ENCODE results near the gene EYA2.

EYA2 gene

GRCh38 chr20:47122560-47122959 lies 227.9 kb downstream of the EYA2 start:
- no peak for DNase-seq

DNA sequence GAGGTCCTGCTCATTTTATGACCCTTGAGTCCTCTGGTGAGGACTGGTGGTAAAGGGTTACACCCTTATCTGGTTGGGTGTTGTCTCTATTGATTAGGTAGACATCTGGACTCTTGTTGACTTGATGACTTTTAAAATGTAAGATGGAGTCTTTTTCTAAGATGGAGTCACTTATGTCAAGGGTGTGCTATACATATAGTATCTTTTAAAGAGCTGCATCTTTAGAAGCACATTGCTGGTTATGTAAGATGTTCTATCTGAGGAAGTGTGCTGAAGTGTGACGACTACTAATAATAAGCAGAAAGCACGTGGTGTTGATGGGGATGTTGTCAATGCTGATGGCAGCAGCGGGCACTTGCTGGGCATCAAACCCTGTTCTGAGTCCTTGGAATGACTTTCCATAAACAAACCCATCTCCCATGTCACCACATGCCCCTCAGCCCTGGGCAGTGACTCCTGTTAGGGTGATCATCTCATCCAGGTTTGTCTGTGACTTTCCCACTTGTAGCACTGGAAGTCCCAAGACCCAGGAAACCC lies 229.6 kb downstream of the EYA2 start:
- no peak for DNase-seq

GRCh38 chr20:47125508-47125757 lies 230.8 kb downstream of the EYA2 start:
- no peak for DNase-seq

DNA sequence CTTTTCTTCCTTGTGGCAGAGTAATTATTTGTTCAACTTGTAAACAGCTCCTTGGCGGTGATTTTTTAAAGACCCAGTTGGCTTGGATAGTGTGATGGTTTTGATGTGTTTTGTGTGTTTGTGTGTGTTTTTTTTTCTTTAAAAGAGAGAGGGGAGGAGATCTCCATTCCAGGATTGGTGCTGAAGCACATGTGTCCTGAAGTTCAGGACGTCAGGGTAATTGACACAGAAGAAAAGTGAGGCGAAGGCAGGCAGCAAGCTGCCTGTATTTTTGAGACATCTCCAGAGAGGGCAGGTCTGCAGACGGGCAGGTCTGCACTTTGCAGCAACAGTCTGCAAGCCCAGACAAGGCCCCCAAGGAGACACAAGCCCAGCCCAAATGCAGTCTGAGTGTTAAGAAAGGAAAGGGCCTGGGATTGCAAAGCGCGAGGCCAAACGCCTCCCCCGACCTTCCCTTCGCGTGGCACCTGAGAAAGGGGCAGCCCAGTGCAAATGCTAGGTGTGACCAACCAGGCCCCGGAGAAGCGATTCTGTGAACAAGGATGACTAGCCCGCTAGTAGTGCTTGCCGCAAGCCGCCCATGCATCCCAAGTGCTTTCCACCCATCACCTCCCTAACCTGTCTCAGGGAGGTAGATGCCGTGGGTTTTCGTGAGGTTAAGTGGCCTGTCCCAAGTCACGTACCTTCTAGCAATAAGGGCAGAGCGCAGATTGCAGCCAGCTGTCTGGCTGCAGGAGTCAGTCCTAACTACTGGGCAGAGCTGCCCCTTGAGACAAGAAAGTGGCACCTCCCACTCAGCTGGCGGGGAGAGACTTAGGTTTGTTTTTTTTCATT lies 231.3 kb downstream of the EYA2 start:
- no peak for DNase-seq

DNA sequence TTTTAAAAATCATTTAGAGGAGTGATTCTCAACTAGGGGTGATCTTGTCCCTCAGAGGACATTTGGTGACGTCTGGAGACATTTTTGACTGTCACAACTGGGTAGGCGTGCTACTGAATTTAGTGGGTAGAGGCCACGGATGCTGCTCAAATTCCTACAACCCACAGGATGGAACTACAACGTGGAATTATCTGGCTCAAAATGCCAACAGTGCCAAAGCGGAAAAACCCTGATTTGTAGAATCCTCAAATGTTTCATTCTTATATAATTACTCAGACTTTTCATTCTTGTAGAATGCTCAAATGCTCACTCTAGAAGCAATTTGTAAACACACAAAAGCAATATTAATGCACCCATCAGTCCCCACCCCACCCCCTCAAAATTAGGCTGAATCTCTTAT lies 232.1 kb downstream of the EYA2 start:
- DNase-seq: no peak

GRCh38 chr20:47127546-47127945 lies 232.9 kb downstream of the EYA2 start:
- no peak for DNase-seq

- DNase-seq: no peak
Observed at GRCh38 chr20:47127999-47128398, 233.4 kb downstream of the EYA2 start.

- no peak for DNase-seq
Observed at GRCh38 chr20:47129306-47129705, 234.7 kb downstream of the EYA2 start.

DNA sequence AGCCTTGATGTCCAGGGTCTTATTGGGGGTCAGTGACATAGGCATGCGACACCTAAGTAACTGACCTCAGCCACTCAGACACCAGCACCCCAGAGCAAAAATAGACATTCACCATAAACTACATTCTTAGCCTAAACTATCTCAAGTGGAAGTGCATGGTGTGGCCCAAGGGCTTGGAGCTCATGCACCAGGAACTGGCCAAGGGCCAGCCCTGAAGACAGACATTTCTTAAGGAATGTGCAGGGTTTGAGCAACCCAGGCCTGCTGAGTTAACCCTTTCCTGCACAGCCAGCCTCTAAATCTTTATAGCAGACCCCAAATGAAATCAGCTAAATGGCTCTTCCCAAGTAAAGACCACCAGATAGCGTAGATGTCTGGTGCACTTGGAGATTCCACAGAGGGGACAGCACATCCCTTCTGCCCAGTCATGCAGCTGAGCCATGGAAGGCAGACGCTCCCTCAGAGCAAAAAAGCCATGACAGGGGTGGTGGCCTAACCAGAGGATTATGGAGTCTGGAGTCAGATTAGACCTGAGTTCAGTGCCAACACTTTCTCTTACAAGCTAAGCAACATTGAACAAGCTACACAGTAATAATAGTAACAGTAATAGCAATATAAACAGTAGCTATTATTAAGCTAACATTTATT lies 239.3 kb downstream of the EYA2 start:
- DNase-seq: no peak

- no peak for DNase-seq
Observed at GRCh38 chr20:47136782-47137181, 242.1 kb downstream of the EYA2 start.

- no peak for DNase-seq
Observed at GRCh38 chr20:47137231-47137870, 242.7 kb downstream of the EYA2 start.

GRCh38 chr20:47139934-47140535 lies 245.4 kb downstream of the EYA2 start:
- DNase-seq: no peak

DNA sequence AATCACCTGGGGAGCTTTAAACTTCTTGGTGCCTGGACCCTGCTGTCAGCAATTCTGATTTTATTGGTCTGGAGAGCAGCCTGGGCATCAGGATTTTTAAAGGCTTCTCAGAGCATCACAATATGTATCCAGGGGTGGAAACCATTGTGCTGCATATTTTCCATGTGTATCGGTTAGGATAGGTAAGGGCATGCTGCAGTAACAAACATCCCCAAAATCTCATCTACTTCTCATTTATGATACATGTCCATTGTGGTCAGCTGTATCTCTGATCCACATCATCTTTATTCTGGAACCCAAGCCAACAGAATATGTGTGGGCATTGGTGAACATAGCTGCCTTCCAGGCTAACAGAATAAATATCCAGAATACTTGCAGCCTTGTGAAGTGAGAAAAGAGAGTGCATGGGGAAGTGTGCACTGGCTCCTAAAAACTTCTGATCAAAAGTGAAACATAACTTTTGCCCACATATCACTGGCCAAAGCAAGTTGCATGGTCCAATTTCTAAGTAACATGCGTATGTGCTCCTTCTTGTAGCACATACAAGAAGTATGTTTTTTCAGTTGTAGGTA lies 246.8 kb downstream of the EYA2 start:
- no peak for DNase-seq

GRCh38 chr20:47141941-47142773 lies 247.5 kb downstream of the EYA2 start:
- no peak for DNase-seq

DNA sequence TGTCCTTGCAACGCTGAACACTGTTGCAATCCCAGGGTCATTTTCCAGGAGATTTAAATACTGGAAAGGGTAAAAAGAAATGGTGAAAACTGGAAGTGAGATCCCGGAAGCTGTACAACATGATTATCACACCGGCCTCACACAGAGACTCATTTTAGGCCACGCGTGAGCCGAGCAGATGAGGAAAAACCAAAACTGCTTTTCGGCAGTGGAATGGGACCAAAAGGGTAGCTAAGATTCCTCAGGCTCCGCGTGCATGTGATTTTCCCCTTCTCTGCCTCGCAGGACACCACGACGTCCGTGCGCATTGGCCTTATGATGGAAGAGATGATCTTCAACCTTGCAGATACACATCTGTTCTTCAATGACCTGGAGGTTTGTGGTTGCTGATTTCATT lies 248.1 kb downstream of the EYA2 start:
- no peak for DNase-seq

DNA sequence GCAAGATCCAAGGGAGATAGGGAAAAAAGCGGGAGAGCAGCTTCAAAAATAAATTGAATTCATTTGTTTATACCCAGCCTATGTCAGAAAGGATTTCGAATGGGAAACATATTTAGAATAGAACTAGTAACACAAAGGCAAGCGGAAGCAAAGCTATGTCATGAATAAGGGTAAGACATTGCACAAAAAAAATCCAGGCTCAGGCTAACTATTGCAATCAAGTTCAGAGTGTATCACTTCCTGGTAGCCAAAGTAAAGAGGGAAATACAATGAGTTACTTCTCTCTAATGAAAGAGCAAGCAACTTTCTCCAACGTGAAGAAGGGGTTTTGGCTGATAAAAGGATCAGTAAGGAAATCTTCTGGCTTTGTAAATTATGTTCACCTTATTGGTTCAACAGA lies 249.0 kb downstream of the EYA2 start:
- no peak for DNase-seq

DNA sequence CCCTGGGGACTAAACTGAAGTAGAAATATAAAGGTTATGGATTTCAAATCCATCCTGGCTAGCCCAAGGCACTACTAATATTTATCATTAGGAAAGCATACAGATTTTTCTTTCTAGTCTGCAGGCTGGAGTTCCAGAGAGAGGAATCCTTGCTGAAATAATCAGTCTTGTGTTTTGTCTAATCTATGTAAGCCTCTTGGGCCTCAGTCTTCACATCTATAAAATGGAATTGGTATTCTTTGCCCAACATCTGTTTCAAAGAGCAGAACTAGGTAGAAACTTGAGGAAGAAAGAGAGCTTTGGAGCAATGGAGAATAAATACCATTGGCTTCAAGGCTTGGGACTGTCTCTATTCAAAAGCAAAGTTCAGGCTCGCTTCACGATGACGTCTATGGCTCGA lies 249.8 kb downstream of the EYA2 start:
- no peak for DNase-seq

GRCh38 chr20:47146686-47147085 lies 252.0 kb downstream of the EYA2 start:
- DNase-seq: no peak

GRCh38 chr20:47148059-47148458 lies 253.4 kb downstream of the EYA2 start:
- no peak for DNase-seq

DNA sequence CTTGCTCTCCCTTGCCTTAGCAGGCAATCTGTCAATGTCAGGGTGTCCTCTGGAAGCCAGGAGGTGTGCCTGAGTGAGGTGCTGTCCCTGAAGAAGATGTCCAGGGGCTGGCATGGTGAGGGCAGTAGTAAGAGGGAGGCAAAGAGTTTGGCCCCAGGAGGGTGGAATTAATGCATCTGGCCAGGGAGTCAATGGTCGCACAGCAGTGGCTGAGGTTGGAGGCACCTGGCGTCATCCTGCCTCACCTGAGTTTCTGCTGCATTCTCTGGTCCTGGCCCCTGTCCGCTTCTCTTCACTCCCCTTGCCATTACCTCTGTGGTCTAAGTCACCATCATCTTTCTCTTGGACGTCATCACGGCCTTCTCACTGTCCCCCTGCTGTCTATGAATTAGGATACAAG lies 255.3 kb downstream of the EYA2 start:
- no peak for DNase-seq

DNA sequence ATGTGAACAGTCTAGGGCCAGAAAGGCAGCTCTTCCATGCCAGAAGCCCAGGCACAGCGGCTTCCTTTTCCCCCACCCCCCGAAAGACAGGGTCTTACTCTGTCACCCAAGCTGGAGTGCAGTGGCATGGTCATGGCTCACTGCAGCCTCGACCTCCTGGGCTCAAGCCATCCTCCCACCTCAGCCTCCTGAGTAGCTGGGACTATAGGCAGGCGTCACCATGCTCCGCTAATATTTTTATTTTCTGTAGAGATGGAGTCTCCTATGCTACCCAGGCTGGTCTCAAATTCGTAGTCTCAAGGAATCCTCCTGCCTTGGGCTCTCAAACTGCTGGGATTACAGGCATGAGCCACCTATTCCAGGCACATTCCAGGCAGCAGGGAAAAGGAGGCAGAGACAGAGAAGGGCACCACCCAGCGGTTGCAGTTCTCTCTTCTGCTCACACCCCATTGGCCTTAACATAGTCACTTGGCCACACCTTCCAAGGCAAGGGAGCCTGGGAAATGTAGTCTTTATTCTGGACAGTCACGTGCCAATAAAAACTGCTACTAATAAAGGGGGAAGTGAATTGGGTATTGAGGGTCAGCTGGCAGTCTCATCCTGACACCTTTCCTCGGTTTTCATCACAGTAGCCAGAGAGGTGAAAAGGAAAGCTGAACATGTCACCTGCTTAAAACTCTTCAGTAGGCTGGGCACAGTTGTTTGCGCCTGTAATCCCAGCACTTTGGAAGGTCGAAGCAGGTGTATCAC lies 255.9 kb downstream of the EYA2 start:
- DNase-seq: no peak

DNA sequence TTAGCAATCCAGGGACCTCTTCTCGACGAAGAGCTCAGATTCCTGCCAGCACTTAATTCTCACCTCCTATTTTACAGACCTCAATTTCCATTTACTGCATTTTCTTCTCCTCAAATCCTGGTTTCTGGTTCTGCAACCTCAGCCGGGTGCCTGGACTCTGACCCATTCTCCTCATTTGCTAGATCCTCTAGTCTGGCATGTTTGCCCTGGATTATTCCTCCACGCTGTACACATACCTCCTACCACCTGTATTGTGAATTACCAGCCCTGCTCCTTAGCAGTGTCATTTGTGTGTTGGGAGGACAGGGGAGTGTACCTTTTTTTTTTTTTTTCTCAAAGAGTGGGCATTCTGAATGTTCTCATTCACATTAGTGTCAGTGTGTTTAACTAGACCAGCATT lies 257.4 kb downstream of the EYA2 start:
- DNase-seq: no peak
